ENCODE results near the gene TCL1A. TPM values are rescaled to one million over a fixed set of nuclear protein-coding genes. Genes with fewer than 3 reads are reported as not detected.

The TCL1A gene
- total RNA-seq, 1 experiment from 2014 or later = 0.30 TPM

GRCh38 chr14:95695051-95695450 lies 18.9 kb downstream of the TCL1A start:
- H3K27ac ChIP-seq (ENCODE audit: low read depth, low read length) = no peak overlapping the region
- H3K9ac ChIP-seq (ENCODE audit: low read length) = no peak overlapping the region
- ChIA-PET RAD21 (ENCODE audit: low non-redundant PET in 1 of 2, low total read pairs in 2 of 2, uncharacterized antibody in 2 of 2, unreplicated experiment in 2 of 2) (no interaction called here), POLR2A (no interaction called here), CTCF (no interaction called here)
- H3K79me2 ChIP-seq (ENCODE audit: insufficient read depth, low read length) = no peaks in the 10 kb centered on the region
- ATAC-seq (no peak), DNase-seq (ENCODE audit: low read depth, low spot score) (no peak)
- no peak overlapping the region for H3K4me3 ChIP-seq (replicated peaks in 1 of 2; ENCODE audit: low read depth in 1 of 2, low read length in 2 of 2)
- H3K36me3 ChIP-seq (ENCODE audit: control insufficient read depth in 1 of 2, insufficient read depth in 2 of 2, low read length in 2 of 2) = no peaks in the 10 kb centered on the region
- BruUV-seq (replicated peaks) = no TSS peak
- intact Hi-C loops (cut with micrococcal nuclease) = no loop called here
- H3K9me3 ChIP-seq (ENCODE audit: control insufficient read depth in 1 of 2, insufficient read depth in 1 of 2, low read depth in 1 of 2, low read length in 2 of 2) = no peaks in the 10 kb centered on the region
- peaks cover 23% of the 10 kb centered on the region for H3K27me3 ChIP-seq (ENCODE audit: insufficient read depth, low read length)
- no peaks in the 10 kb centered on the region for H4K20me1 ChIP-seq (ENCODE audit: insufficient read depth)
- H3K4me1 ChIP-seq (ENCODE audit: control insufficient read depth in 1 of 2, insufficient read depth in 2 of 2, low read length in 2 of 2) = peaks cover 0 to 4% of the 10 kb centered on the region in 2 experiments; a peak in 1 of 4 replicates
- TF ChIP-seq CTCF (IDR thresholded peaks at IDR 0.05 in 2 of 3, conservative IDR thresholded peaks at IDR 0.05 in 1 of 3; ENCODE audit: borderline replicate concordance in 1 of 3, insufficient read depth in 1 of 3, low read depth in 2 of 3, low read length in 2 of 3) = no peak
- TF ChIP-seq CBX3 (IDR thresholded peaks at IDR 0.05; ENCODE audit: low read depth) = no peak
- no peak for TF ChIP-seq ELF1 (IDR thresholded peaks at IDR 0.05; ENCODE audit: borderline replicate concordance, low read depth)
- no peaks in the 10 kb centered on the region for H3K9me2 ChIP-seq (ENCODE audit: insufficient read depth)
- H2AFZ ChIP-seq (ENCODE audit: low read depth, low read length, poor library complexity, severe bottlenecking) = no peak overlapping the region
- H3K4me2 ChIP-seq (ENCODE audit: low read length) = no peak overlapping the region

GRCh38 chr14:95692109-95692508 lies 21.8 kb downstream of the TCL1A start:
- intact Hi-C loops (cut with micrococcal nuclease) = no loop called here
- POLR2A ChIA-PET = no interaction called here
- no TSS peak for BruUV-seq (replicated peaks)

More at GRCh38 chr14:95692109-95692508, 21.8 kb downstream of the TCL1A start:
- DNase-seq (ENCODE audit: low read depth, low spot score) (no peak), ATAC-seq (no peak)
- Histone ChIP-seq H3K4me1 (ENCODE audit: control insufficient read depth in 1 of 2, insufficient read depth in 2 of 2, low read length in 2 of 2) (peaks cover 0 to 4% of the 10 kb centered on the region in 2 experiments; a peak in 1 of 4 replicates), H3K4me2 (ENCODE audit: low read length) (no peak overlapping the region), H3K79me2 (ENCODE audit: insufficient read depth, low read length) (no peaks in the 10 kb centered on the region), H3K36me3 (ENCODE audit: control insufficient read depth in 1 of 2, insufficient read depth in 2 of 2, low read length in 2 of 2) (no peaks in the 10 kb centered on the region), H3K4me3 (replicated peaks in 1 of 2; ENCODE audit: low read depth in 1 of 2, low read length in 2 of 2) (no peak overlapping the region), H3K27ac (ENCODE audit: low read depth, low read length) (no peak overlapping the region), H4K20me1 (ENCODE audit: insufficient read depth) (no peaks in the 10 kb centered on the region), H3K9ac (ENCODE audit: low read length) (no peak overlapping the region), H3K9me2 (ENCODE audit: insufficient read depth) (no peaks in the 10 kb centered on the region), H2AFZ (ENCODE audit: low read depth, low read length, poor library complexity, severe bottlenecking) (no peak overlapping the region), H3K9me3 (ENCODE audit: control insufficient read depth in 1 of 2, insufficient read depth in 1 of 2, low read depth in 1 of 2, low read length in 2 of 2) (no peaks in the 10 kb centered on the region), H3K27me3 (ENCODE audit: insufficient read depth, low read length) (peaks cover 17% of the 10 kb centered on the region)
- CTCF ChIA-PET = no interaction called here
- TF ChIP-seq CTCF (IDR thresholded peaks at IDR 0.05 in 2 of 3, conservative IDR thresholded peaks at IDR 0.05 in 1 of 3; ENCODE audit: borderline replicate concordance in 1 of 3, insufficient read depth in 1 of 3, low read depth in 2 of 3, low read length in 2 of 3) = no peak
- no peak for TF ChIP-seq CBX3 (IDR thresholded peaks at IDR 0.05; ENCODE audit: low read depth)
- TF ChIP-seq SIN3A (IDR thresholded peaks at IDR 0.05; ENCODE audit: low read depth) = no peak
- TF ChIP-seq ATF3 (IDR thresholded peaks at IDR 0.05) = no peak
- no peak for TF ChIP-seq TCF7L2 (IDR thresholded peaks at IDR 0.05; ENCODE audit: borderline replicate concordance, extremely low read depth, insufficient read depth, insufficient read length)
- no peak for TF ChIP-seq MAX (IDR thresholded peaks at IDR 0.05)
- no peak for TF ChIP-seq ELF1 (IDR thresholded peaks at IDR 0.05; ENCODE audit: borderline replicate concordance, low read depth)
- no peak for TF ChIP-seq EZH2 (IDR thresholded peaks at IDR 0.05)
- no peak for TF ChIP-seq JUND (IDR thresholded peaks at IDR 0.05)
- no peak for TF ChIP-seq ZFX (IDR thresholded peaks at IDR 0.05)
- no peak for TF ChIP-seq EGR1 (IDR thresholded peaks at IDR 0.05; ENCODE audit: low read depth)
- RAD21 ChIA-PET (ENCODE audit: low non-redundant PET in 1 of 2, low total read pairs in 2 of 2, uncharacterized antibody in 2 of 2, unreplicated experiment in 2 of 2) = no interaction called here

Measured in HCT116 (cell line).